A549 (cell line): ENCODE results near the gene AP5S1. TPM values are rescaled to one million over a fixed set of nuclear protein-coding genes. Genes with fewer than 3 reads are reported as not detected.

Source experiments
- ATAC-seq, 2 experiments: fragments of 200-7000 bp in 1 of 2; fragments of >200 bp in 1 of 2; cut with Nextera tagmentation in 1 of 2; cut with Tn5 transposase in 1 of 2; 3 replicates each; pipeline versions ENCODE4 v1.8.0 to v1.9.1; 2018 to 2020; ENCODE audit warnings: mild to moderate bottlenecking in 1 of 2, moderate library complexity in 1 of 2
- CTCF ChIA-PET: fragments of 300-600 bp; sonication (Branson Sonifier 250); formaldehyde crosslinking; extraction: SDS; loops from one replicate; lab custom pipeline; 2021; ENCODE audit warnings: antibody characterized with exemption, inconsistent platforms; lab: Yijun Ruan, JAX
- POLR2A ChIA-PET: fragments of 350-600 bp; formaldehyde crosslinking; extraction: SDS; loops from one replicate; lab custom pipeline; 2021; ENCODE audit warnings: antibody characterized with exemption, inconsistent platforms; lab: Yijun Ruan, JAX
- DNase-seq, 2 experiments: peaks; one replicate each; pipeline versions ENCODE4 v3.0.0 to v3.0.0-alpha.2; 2011 to 2016; ENCODE audit warnings: low read depth in 1 of 2, low spot score in 1 of 2
- FAIRE-seq: peaks from 2 replicates; lab custom pipeline; 2011; peaks lifted over from hg19 to GRCh38; lab: Jason Lieb, UNC
- H3K27ac ChIP-seq, 2 experiments: fragments of >200 bp; sonication (Bioruptor Twin); formaldehyde crosslinking; 3 replicates each; pipeline ENCODE4 v1.5.1; 2016 to 2017
- H3K4me1 ChIP-seq: fragments of >200 bp; sonication (Bioruptor Twin); formaldehyde crosslinking; 3 replicates; pipeline ENCODE4 v1.6.1; 2016
- H3K4me2 ChIP-seq: fragments of >200 bp; sonication (Bioruptor Twin); formaldehyde crosslinking; 3 replicates; pipeline ENCODE4 v1.6.1; 2016
- H3K4me3 ChIP-seq: fragments of >200 bp; sonication (Bioruptor Twin); formaldehyde crosslinking; 3 replicates; pipeline ENCODE4 v1.5.1; 2016
- H3K9me3 ChIP-seq: fragments of >200 bp; sonication (Bioruptor Twin); formaldehyde crosslinking; 3 replicates; pipeline ENCODE4 v1.6.1; 2016
- CBX8 ChIP-seq: fragments of 200-600 bp; sonication (generic); IDR thresholded peaks from 2 replicates; pipeline ENCODE4 v1.6.1; 2016
- CTCF ChIP-seq: fragments of >200 bp; sonication (Bioruptor Twin); formaldehyde crosslinking; IDR thresholded peaks from 3 replicates; pipeline ENCODE4 v1.5.1; 2016
- E2F6 ChIP-seq: IDR thresholded peaks from 2 replicates; pipeline ENCODE4 v1.6.1; 2012; ENCODE audit warnings: low read depth, borderline replicate concordance
- EHF ChIP-seq: fragments of 250-450 bp; sonication (Bioruptor Pico); IDR thresholded peaks from 2 replicates; pipeline ENCODE4 v1.5.0; 2020; ENCODE audit warnings: mild to moderate bottlenecking
- FOSL2 ChIP-seq, 2 experiments: fragments of 450-650 bp in 1 of 2; fragments of >200 bp in 1 of 2; sonication (Bioruptor Twin) in 1 of 2; formaldehyde crosslinking; IDR thresholded peaks; 2 replicates each; pipeline versions ENCODE4 v1.5.0 to v1.6.1; 2016 to 2020; ENCODE audit warnings: mild to moderate bottlenecking in 1 of 2, moderate library complexity in 1 of 2
- FOXS1 ChIP-seq: fragments of 250-450 bp; sonication (Bioruptor Pico); IDR thresholded peaks from 2 replicates; pipeline ENCODE4 v1.5.0; 2020; ENCODE audit warnings: mild to moderate bottlenecking, moderate library complexity
- GATA3 ChIP-seq: IDR thresholded peaks from 2 replicates; pipeline ENCODE4 v1.6.1; 2012; ENCODE audit warnings: borderline replicate concordance
- HDAC2 ChIP-seq: fragments of 200-600 bp; sonication (generic); IDR thresholded peaks from 2 replicates; pipeline ENCODE4 v1.6.1; 2016
- HMGXB4 ChIP-seq: fragments of 250-450 bp; sonication (Bioruptor Pico); IDR thresholded peaks from 2 replicates; pipeline ENCODE4 v1.5.0; 2021; ENCODE audit warnings: mild to moderate bottlenecking, moderate library complexity, borderline replicate concordance
- HOXB13 ChIP-seq: fragments of 250-450 bp; sonication (Bioruptor Pico); IDR thresholded peaks from 2 replicates; pipeline ENCODE4 v1.5.0; 2020; ENCODE audit warnings: low read depth, mild to moderate bottlenecking, moderate library complexity
- HOXB5 ChIP-seq: fragments of 250-450 bp; sonication (Bioruptor Pico); IDR thresholded peaks from 2 replicates; pipeline ENCODE4 v1.5.0; 2020; ENCODE audit warnings: mild to moderate bottlenecking, moderate library complexity
- MAX ChIP-seq: IDR thresholded peaks from 2 replicates; pipeline ENCODE4 v1.6.1; 2012
- MAZ ChIP-seq: fragments of 150-350 bp; IDR thresholded peaks from 2 replicates; pipeline ENCODE4 v1.6.1; 2014; ENCODE audit warnings: antibody characterized with exemption, low read depth, low read length, borderline replicate concordance
- MYC ChIP-seq: IDR thresholded peaks from 2 replicates; pipeline ENCODE4 v1.6.1; 2012; ENCODE audit warnings: mild to moderate bottlenecking, inconsistent platforms, low read length, improper control_type of control experiment, borderline replicate concordance
- NFE2L2 ChIP-seq: fragments of 150-350 bp; conservative IDR thresholded peaks from 2 replicates; pipeline ENCODE4 v1.6.1; 2014; ENCODE audit warnings: low read length
- PBX3 ChIP-seq: IDR thresholded peaks from 2 replicates; pipeline ENCODE4 v1.6.1; 2012
- POLR2A ChIP-seq: IDR thresholded peaks from 2 replicates; pipeline ENCODE4 v1.6.1; 2012; ENCODE audit warnings: mild to moderate bottlenecking, low read length
- POLR2AphosphoS2 ChIP-seq: conservative IDR thresholded peaks from 2 replicates; pipeline ENCODE4 v1.6.1; 2012; ENCODE audit warnings: low read length, improper control_type of control experiment, inconsistent platforms
- RARB ChIP-seq: fragments of 250-450 bp; sonication (Bioruptor Pico); IDR thresholded peaks from 2 replicates; pipeline ENCODE4 v1.8.0; 2021; ENCODE audit warnings: mild to moderate bottlenecking, moderate library complexity
- SREBF2 ChIP-seq: fragments of 450-650 bp; IDR thresholded peaks from 2 replicates; pipeline ENCODE4 v1.6.1; 2014; ENCODE audit warnings: mild to moderate bottlenecking, moderate library complexity
- TFCP2L1 ChIP-seq: fragments of 250-450 bp; sonication (Bioruptor Pico); IDR thresholded peaks from 2 replicates; pipeline ENCODE4 v1.5.0; 2021; ENCODE audit warnings: mild to moderate bottlenecking
- USF2 ChIP-seq: fragments of 450-650 bp; IDR thresholded peaks from 2 replicates; pipeline ENCODE4 v1.6.1; 2014; ENCODE audit warnings: antibody characterized with exemption
- ZC3H11A ChIP-seq: fragments of 450-650 bp; IDR thresholded peaks from 2 replicates; pipeline ENCODE4 v1.6.1; 2014; ENCODE audit warnings: antibody characterized with exemption, mild to moderate bottlenecking
- ZFP36 ChIP-seq: fragments of 450-650 bp; IDR thresholded peaks from 2 replicates; pipeline ENCODE4 v1.6.1; 2014; ENCODE audit warnings: borderline replicate concordance; ENCODE audit not compliant: partially characterized antibody
- ZSCAN20 ChIP-seq: fragments of 250-450 bp; sonication (Bioruptor Pico); IDR thresholded peaks from 2 replicates; pipeline ENCODE4 v1.8.0; 2022; ENCODE audit warnings: mild to moderate bottlenecking, moderate library complexity
- WGBS: methylation state at CpG from one replicate; pipeline ENCODE4 v1.1.6; 2017; ENCODE audit errors: missing lambda C conversion rate; 5-methylcytosine and 5-hydroxymethylcytosine counted together
- polyA plus RNA-seq, 4 experiments: library from polyadenylated mRNA; depleted of rRNA in 3 of 4; stranded (reverse); fragments of >200 nt; fragmentation: RNase III in 1 of 4; extraction: RNeasy Plus Mini Kit Qiagen cat#74134 plus additional on column Dnase treatment in 1 of 4; gene quantifications; 2 replicates in 3 of 4; 3 replicates in 1 of 4; pipeline ENCODE4 v1.2.3, GENCODE V29; 2011 to 2017

The AP5S1 gene
- polyA plus RNA-seq, 2 of the 4 experiments (the other 2 are of a cell fraction) = 10.2 to 19.9 TPM

GRCh38 chr20:3848565-3848964 lies 28.2 kb downstream of the AP5S1 start (continued):
- TF ChIP-seq GATA3 = no peak
- no peak for TF ChIP-seq ZFP36
- no peak for TF ChIP-seq E2F6
- TF ChIP-seq MAX = no peak

GRCh38 chr20:3854462-3854871 lies 34.1 kb downstream of the AP5S1 start:
- peak; percentile 68 to 80; a peak in 5 of 6 replicates for ATAC-seq
- no peak for FAIRE-seq
- Histone ChIP-seq H3K27ac (peak overlapping the region in 1 of 2 experiments; percentile 14; a peak in 1 of 6 replicates), H3K4me2 (no peak overlapping the region), H3K9me3 (no peaks in the 10 kb centered on the region), H3K4me3 (no peak overlapping the region), H3K4me1 (0 out of 3 replicates have a peak, but pooled peaks cover 5% of the 10 kb centered on the region)
- ChIA-PET POLR2A (interaction anchor here (1.0 to 1.7 kb wide), 5 partner anchors 13 to 68 kb away, joined by 3 to 5 read pairs (median 4); partner anchors contain the start of genes AP5S1, CDC25B and CENPB), CTCF (interaction anchor here (0.6 to 8.8 kb wide), 49 partner anchors 11 to 231 kb away, joined by 3 to 132 read pairs (median 5); partner anchors contain the start of genes ADAM33, ADISSP, AP5S1 and CDC25B)
- peak in 1 of 2 experiments; percentile 39 for DNase-seq
- TF ChIP-seq HOXB13 (CRISPR knock-in tag) (no peak), GATA3 (no peak), CTCF (no peak), FOXS1 (CRISPR knock-in tag) (no peak), HDAC2 (no peak), POLR2AphosphoS2 (no peak), HOXB5 (no peak), CBX8 (no peak), MYC (no peak), ZC3H11A (no peak), MAZ (no peak), ZFP36 (no peak), EHF (CRISPR knock-in tag) (no peak), MAX (no peak)
- 71% methylated on average over 4 of the region's 4 CpGs for WGBS

GRCh38 chr20:3857405-3857804 lies 37.1 kb downstream of the AP5S1 start:
- TF ChIP-seq POLR2A = no peak
- TF ChIP-seq SREBF2 = no peak
- TF ChIP-seq ZSCAN20 (CRISPR knock-in tag) = no peak
- no peak for TF ChIP-seq PBX3
- no peak for TF ChIP-seq HOXB13 (CRISPR knock-in tag)
- TF ChIP-seq TFCP2L1 (CRISPR knock-in tag) = no peak
- no peak for TF ChIP-seq POLR2AphosphoS2
- TF ChIP-seq HMGXB4 (CRISPR knock-in tag) = no peak
- no peak for TF ChIP-seq NFE2L2
- no peak for TF ChIP-seq EHF (CRISPR knock-in tag)
- TF ChIP-seq USF2 = no peak
- no peak for TF ChIP-seq ZFP36
- no peak for TF ChIP-seq MYC
- no peak for TF ChIP-seq FOSL2 (IDR thresholded peaks at IDR 0.05)
- TF ChIP-seq FOSL2 (CRISPR knock-in tag; IDR thresholded peaks at IDR 0.05) = no peak
- no peak for TF ChIP-seq RARB (CRISPR knock-in tag)
- TF ChIP-seq, all 56 proteins: peak for 0
- Histone ChIP-seq H3K27ac (no peak overlapping the region), H3K9me3 (peaks cover 5% of the 10 kb centered on the region), H3K4me3 (no peak overlapping the region), H3K4me1 (0 out of 3 replicates have a peak, but pooled peaks cover 5% of the 10 kb centered on the region), H3K4me2 (no peak overlapping the region)
- ATAC-seq = no peak
- FAIRE-seq = no peak
- DNase-seq = no peak
- POLR2A ChIA-PET = no interaction called here
- WGBS = 86% methylated on average over 14 of the region's 14 CpGs
- CTCF ChIA-PET = interaction anchor here (1.0 to 8.8 kb wide), 10 partner anchors 8 to 181 kb away, joined by 3 to 132 read pairs (median 6); partner anchors contain the start of genes ADISSP, AP5S1 and CENPB
